ENCODE results near the gene ZNF784. TPM values are rescaled to one million over a fixed set of nuclear protein-coding genes. Genes with fewer than 3 reads are reported as not detected.
A peak's percentile ranks its signal among the peaks of the same experiment; 100 is the strongest.

ZNF784 gene
- total and polyA plus RNA-seq, 2 donors (not counting 3 experiments of a cell fraction or from before 2014, with no cell fraction given), result 4.9 TPM

DNA sequence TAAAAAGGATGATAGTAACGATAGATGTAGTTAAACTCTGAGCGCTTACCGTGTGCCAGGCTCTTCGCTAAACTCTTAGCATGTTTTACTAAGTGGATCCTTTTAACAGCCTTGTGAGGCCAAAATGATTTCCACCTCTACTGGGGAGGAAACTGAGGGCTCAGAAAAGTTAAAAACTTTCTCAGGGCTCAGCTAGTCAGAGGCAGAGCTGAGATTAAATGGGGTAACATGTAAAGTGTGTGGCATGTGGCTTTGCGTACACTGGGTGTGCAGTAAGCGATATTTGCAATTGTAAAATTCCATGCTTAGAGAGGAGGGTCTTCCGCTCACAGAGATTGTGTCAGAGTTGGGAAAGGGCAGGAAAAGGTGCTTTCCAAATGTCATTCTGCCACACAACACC, 32.2 kb upstream of the ZNF784 start:
- dilution Hi-C loops (cut with MboI; ENCODE audit: extremely low pct_ligation_motif_present, low sequenced_read_pairs) (no loop called here), intact Hi-C loops (cut with micrococcal nuclease) (loop anchor here (10.0 kb wide), 3 partner anchors 322 to 1192 kb away; partner anchors contain the start of genes KMT5C, LENG9 and ZNF787)
- TF ChIP-seq EZH2 (IDR thresholded peaks at IDR 0.05; ENCODE audit: borderline replicate concordance, low read depth, low read length, severe bottlenecking) (no peak), POLR2AphosphoS5 (IDR thresholded peaks at IDR 0.05; ENCODE audit: insufficient read depth, low read depth, low read length) (no peak), MYC (IDR thresholded peaks at IDR 0.05; ENCODE audit: low read depth, low read length) (no peak), GATA2 (IDR thresholded peaks at IDR 0.05; ENCODE audit: insufficient read depth, insufficient read length, low read depth, low read length) (no peak), FOS (IDR thresholded peaks at IDR 0.05; ENCODE audit: borderline replicate concordance, insufficient read depth, low read length) (no peak), JUN (IDR thresholded peaks at IDR 0.05; ENCODE audit: borderline replicate concordance, insufficient read depth, insufficient read length, low read depth) (no peak)
- TF ChIP-seq, protein P1, sequence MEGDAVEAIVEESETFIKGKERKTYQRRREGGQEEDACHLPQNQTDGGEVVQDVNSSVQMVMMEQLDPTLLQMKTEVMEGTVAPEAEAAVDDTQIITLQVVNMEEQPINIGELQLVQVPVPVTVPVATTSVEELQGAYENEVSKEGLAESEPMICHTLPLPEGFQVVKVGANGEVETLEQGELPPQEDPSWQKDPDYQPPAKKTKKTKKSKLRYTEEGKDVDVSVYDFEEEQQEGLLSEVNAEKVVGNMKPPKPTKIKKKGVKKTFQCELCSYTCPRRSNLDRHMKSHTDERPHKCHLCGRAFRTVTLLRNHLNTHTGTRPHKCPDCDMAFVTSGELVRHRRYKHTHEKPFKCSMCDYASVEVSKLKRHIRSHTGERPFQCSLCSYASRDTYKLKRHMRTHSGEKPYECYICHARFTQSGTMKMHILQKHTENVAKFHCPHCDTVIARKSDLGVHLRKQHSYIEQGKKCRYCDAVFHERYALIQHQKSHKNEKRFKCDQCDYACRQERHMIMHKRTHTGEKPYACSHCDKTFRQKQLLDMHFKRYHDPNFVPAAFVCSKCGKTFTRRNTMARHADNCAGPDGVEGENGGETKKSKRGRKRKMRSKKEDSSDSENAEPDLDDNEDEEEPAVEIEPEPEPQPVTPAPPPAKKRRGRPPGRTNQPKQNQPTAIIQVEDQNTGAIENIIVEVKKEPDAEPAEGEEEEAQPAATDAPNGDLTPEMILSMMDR (IDR thresholded peaks at IDR 0.05; ENCODE audit: extremely low read depth in 1 of 2, insufficient read depth in 1 of 2, low read depth in 1 of 2, low read length in 2 of 2), result no peak
- TF ChIP-seq, protein P2, sequence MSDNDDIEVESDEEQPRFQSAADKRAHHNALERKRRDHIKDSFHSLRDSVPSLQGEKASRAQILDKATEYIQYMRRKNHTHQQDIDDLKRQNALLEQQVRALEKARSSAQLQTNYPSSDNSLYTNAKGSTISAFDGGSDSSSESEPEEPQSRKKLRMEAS (IDR thresholded peaks at IDR 0.05; ENCODE audit: insufficient read depth, insufficient read length), result no peak
- Histone ChIP-seq H3K4me2 (ENCODE audit: insufficient read depth, low read length) (peak overlapping the region; percentile 96), H3K9ac (replicated peaks; ENCODE audit: extremely low read depth, insufficient read depth, low read length) (peak overlapping the region; percentile 97), H3K9me1 (replicated peaks; ENCODE audit: control insufficient read depth, extremely low read depth, insufficient read depth, low read length) (no peaks in the 10 kb centered on the region), H3K4me1 (ENCODE audit: control insufficient read depth, extremely low read depth, insufficient read depth, low read length) (peaks cover 25% of the 10 kb centered on the region), H3K27ac (ENCODE audit: insufficient read depth, low read depth, low read length) (no peak overlapping the region), H3K27me3 (ENCODE audit: control insufficient read depth in 2 of 2, insufficient read depth in 2 of 2, low read length in 2 of 2) (no peaks in the 10 kb centered on the region), H3K9me3 (replicated peaks; ENCODE audit: control insufficient read depth, insufficient read depth, low read length) (no peaks in the 10 kb centered on the region), H3K79me2 (ENCODE audit: control insufficient read depth, insufficient read depth, low read length) (peaks cover 65% of the 10 kb centered on the region), H3K36me3 (ENCODE audit: control insufficient read depth in 2 of 2, extremely low read depth in 1 of 2, insufficient read depth in 2 of 2, low read length in 2 of 2) (peaks cover 0 to 22% of the 10 kb centered on the region in 2 experiments), H3K4me3 (replicated peaks in 1 of 3; ENCODE audit: insufficient read depth in 1 of 3, low read depth in 1 of 3, low read length in 3 of 3) (peak overlapping the region; percentile 78 to 98 (median 94)), H2AFZ (ENCODE audit: low read depth, low read length) (no peak overlapping the region), H4K20me1 (replicated peaks; ENCODE audit: control insufficient read depth, extremely low read depth, insufficient read depth, low read length) (peaks cover 12% of the 10 kb centered on the region)
- FAIRE-seq, result peak; percentile 62
- BruUV-seq (replicated peaks), result no TSS peak
- ChIA-PET POLR2A (interaction anchor here (1.0 kb wide), 1 partner anchor 14 kb away, joined by 3 read pairs; no protein-coding TSS in a partner anchor), CTCF (interaction anchor here (0.9 to 2.2 kb wide), 4 partner anchors 9 to 17 kb away, joined by 3 to 22 read pairs (median 6); no protein-coding TSS in a partner anchor)
- DNase-seq (ENCODE audit: low read depth, low spot score), result no peak

All from endothelial cell of umbilical vein (primary cell).